Measurements from ENCODE around the gene NCK2. TPM values are rescaled to one million over a fixed set of nuclear protein-coding genes. Genes with fewer than 3 reads are reported as not detected.

Gene NCK2
- total RNA-seq, 1 experiment from 2014 or later, result 26.7 TPM

GRCh38 chr2:105840933-105841332, 96.2 kb downstream of the NCK2 start:
- Histone ChIP-seq H4K20me1 (ENCODE audit: insufficient read depth) (no peaks in the 10 kb centered on the region), H3K79me2 (ENCODE audit: insufficient read depth, low read length) (peaks cover 32% of the 10 kb centered on the region), H3K27me3 (ENCODE audit: insufficient read depth, low read length) (no peaks in the 10 kb centered on the region), H2AFZ (ENCODE audit: low read depth, low read length, poor library complexity, severe bottlenecking) (no peak overlapping the region), H3K4me3 (replicated peaks in 1 of 2; ENCODE audit: low read depth in 1 of 2, low read length in 2 of 2) (no peak overlapping the region), H3K36me3 (ENCODE audit: control insufficient read depth in 1 of 2, insufficient read depth in 2 of 2, low read length in 2 of 2) (no peaks in the 10 kb centered on the region), H3K9me2 (ENCODE audit: insufficient read depth) (no peaks in the 10 kb centered on the region), H3K9me3 (ENCODE audit: control insufficient read depth in 1 of 2, insufficient read depth in 1 of 2, low read depth in 1 of 2, low read length in 2 of 2) (no peaks in the 10 kb centered on the region), H3K4me2 (ENCODE audit: low read length) (no peak overlapping the region), H3K27ac (ENCODE audit: low read depth, low read length) (no peak overlapping the region), H3K4me1 (ENCODE audit: control insufficient read depth in 1 of 2, insufficient read depth in 2 of 2, low read length in 2 of 2) (peaks cover 15 to 20% of the 10 kb centered on the region in 2 experiments), H3K9ac (ENCODE audit: low read length) (no peak overlapping the region)
- RAD21 ChIA-PET (ENCODE audit: low non-redundant PET in 1 of 2, low total read pairs in 2 of 2, uncharacterized antibody in 2 of 2, unreplicated experiment in 2 of 2), result no interaction called here
- no peak for DNase-seq (ENCODE audit: low read depth, low spot score)
- CTCF ChIA-PET, result no interaction called here
- TF ChIP-seq CBX3 (IDR thresholded peaks at IDR 0.05; ENCODE audit: low read depth) (no peak), SP1 (IDR thresholded peaks at IDR 0.05; ENCODE audit: low read depth) (no peak)
- no peak for ATAC-seq
- intact Hi-C loops (cut with micrococcal nuclease), result no loop called here
- BruUV-seq (replicated peaks), result no TSS peak
- POLR2A ChIA-PET, result no interaction called here

GRCh38 chr2:105841551-105841950, 96.8 kb downstream of the NCK2 start:
- H3K4me2 ChIP-seq (ENCODE audit: low read length), result no peak overlapping the region
- no peak overlapping the region for H3K4me3 ChIP-seq (replicated peaks in 1 of 2; ENCODE audit: low read depth in 1 of 2, low read length in 2 of 2)
- H3K27me3 ChIP-seq (ENCODE audit: insufficient read depth, low read length), result no peaks in the 10 kb centered on the region
- ChIA-PET CTCF (no interaction called here), RAD21 (ENCODE audit: low non-redundant PET in 1 of 2, low total read pairs in 2 of 2, uncharacterized antibody in 2 of 2, unreplicated experiment in 2 of 2) (no interaction called here), POLR2A (no interaction called here)
- BruUV-seq (replicated peaks), result no TSS peak
- peaks cover 26% of the 10 kb centered on the region for H3K79me2 ChIP-seq (ENCODE audit: insufficient read depth, low read length)
- intact Hi-C loops (cut with micrococcal nuclease), result no loop called here
- no peaks in the 10 kb centered on the region for H3K36me3 ChIP-seq (ENCODE audit: control insufficient read depth in 1 of 2, insufficient read depth in 2 of 2, low read length in 2 of 2)
- no peak for TF ChIP-seq SIN3A (IDR thresholded peaks at IDR 0.05; ENCODE audit: low read depth)
- TF ChIP-seq CTCF (IDR thresholded peaks at IDR 0.05 in 2 of 3, conservative IDR thresholded peaks at IDR 0.05 in 1 of 3; ENCODE audit: borderline replicate concordance in 1 of 3, insufficient read depth in 1 of 3, low read depth in 2 of 3, low read length in 2 of 3), result no peak
- no peak for TF ChIP-seq SP1 (IDR thresholded peaks at IDR 0.05; ENCODE audit: low read depth)
- TF ChIP-seq JUND (IDR thresholded peaks at IDR 0.05), result no peak
- TF ChIP-seq SRF (IDR thresholded peaks at IDR 0.05; ENCODE audit: low read depth), result no peak
- TF ChIP-seq REST (IDR thresholded peaks at IDR 0.05; ENCODE audit: low read depth), result no peak
- TF ChIP-seq FOSL1 (IDR thresholded peaks at IDR 0.05; ENCODE audit: low read depth), result no peak
- no peak for TF ChIP-seq POLR2AphosphoS5 (IDR thresholded peaks at IDR 0.05; ENCODE audit: low read depth, low read length)
- no peak overlapping the region for H2AFZ ChIP-seq (ENCODE audit: low read depth, low read length, poor library complexity, severe bottlenecking)
- H3K9me3 ChIP-seq (ENCODE audit: control insufficient read depth in 1 of 2, insufficient read depth in 1 of 2, low read depth in 1 of 2, low read length in 2 of 2), result no peaks in the 10 kb centered on the region
- H3K27ac ChIP-seq (ENCODE audit: low read depth, low read length), result no peak overlapping the region
- no peaks in the 10 kb centered on the region for H4K20me1 ChIP-seq (ENCODE audit: insufficient read depth)
- no peaks in the 10 kb centered on the region for H3K9me2 ChIP-seq (ENCODE audit: insufficient read depth)
- H3K4me1 ChIP-seq (ENCODE audit: control insufficient read depth in 1 of 2, insufficient read depth in 2 of 2, low read length in 2 of 2), result peaks cover 15 to 20% of the 10 kb centered on the region in 2 experiments
- no peak overlapping the region for H3K9ac ChIP-seq (ENCODE audit: low read length)
- ATAC-seq (no peak), DNase-seq (ENCODE audit: low read depth, low spot score) (no peak)
